ENCODE data around the gene GPC6.

The GPC6 gene

GRCh38 chr13:94243551-94243950 is 1016.9 kb downstream of the GPC6 start:
- no peak for DNase-seq (ENCODE audit: low read depth in 2 of 2)

- DNase-seq (ENCODE audit: low read depth in 2 of 2), result no peak
Observed at GRCh38 chr13:94246495-94246894, 1019.9 kb downstream of the GPC6 start.

DNA sequence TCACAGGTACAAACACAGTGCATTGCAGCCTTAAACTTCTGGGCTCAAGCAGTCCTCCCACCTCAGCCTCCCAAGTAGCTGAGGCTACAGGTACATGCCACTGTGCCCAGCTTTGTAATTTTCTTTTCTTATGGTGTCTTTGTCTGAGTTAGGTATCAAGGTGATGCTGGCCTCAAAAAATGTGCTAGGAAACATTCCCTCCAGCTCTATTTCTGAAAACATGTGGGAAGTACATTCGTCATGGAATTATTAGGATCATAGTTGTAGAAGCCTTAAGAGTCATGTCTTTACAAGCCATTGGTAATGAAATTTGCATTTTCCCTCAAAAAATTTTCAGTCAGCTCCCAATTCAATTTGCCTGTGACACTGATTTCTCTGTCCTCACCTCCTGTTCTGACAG is 1021.3 kb downstream of the GPC6 start:
- no peak for DNase-seq (ENCODE audit: low read depth in 2 of 2)

- DNase-seq (ENCODE audit: low read depth in 2 of 2), result no peak
Observed at GRCh38 chr13:94248454-94249228, 1022.0 kb downstream of the GPC6 start.

DNA sequence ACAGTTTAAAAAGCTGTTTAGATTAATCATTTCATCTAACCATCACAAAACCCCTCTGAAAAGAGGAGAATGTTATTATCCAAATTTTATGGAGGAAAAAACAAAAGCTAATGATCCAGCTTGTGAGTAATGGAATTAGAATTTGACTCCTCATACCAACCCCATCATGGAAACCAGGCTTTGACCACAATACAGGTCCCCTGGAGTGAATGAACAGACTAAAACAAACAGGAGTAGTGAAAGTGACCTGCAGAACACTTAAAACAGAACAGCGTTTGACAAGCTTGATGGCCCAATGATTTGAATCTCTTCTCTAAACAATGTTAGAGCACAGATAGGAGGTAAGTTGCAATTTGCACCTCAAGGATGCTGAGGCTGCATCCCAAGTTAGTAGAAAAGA is 1022.9 kb downstream of the GPC6 start:
- no peak for DNase-seq (ENCODE audit: low read depth in 2 of 2)

DNA sequence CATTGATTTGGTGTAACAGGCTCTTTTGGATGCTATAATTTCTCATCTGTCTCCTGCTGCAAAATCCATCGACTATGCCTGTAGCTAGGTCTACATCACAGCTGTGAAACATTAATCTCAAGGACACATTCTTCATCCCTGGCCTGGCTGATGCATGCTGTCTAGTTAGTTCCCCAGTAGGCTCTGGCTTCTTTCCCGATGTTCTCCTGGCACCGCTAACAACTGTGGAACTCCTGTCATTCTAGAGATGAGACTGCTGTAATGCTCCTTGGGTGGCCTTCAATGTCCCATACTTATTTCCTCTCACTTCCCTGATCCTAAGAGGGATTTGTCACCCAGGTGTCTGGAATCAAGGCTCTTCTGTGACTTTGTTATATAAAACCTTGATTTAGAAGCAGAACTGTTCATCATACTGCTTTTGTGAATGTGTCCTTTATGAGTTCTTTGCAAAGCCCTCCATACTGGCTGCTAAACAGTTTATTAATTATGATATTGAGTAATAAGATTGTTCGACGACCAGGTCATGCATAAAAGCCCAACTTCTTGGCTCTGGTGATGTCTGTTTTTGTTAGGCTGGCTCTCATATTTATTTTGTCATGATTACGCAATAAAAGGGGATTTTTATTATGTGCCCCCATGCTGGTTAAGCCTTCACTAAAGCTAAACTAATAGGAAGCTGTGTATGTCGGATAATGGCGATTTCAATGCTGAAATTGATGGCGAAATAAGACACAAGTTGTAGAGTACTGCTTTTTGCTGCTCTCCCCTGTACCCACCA is 1025.4 kb downstream of the GPC6 start:
- no peak for DNase-seq (ENCODE audit: low read depth in 2 of 2)

- DNase-seq (ENCODE audit: low read depth in 2 of 2), result no peak
Observed at GRCh38 chr13:94254737-94255136, 1028.1 kb downstream of the GPC6 start.

- DNase-seq (ENCODE audit: low read depth in 2 of 2), result no peak
Observed at GRCh38 chr13:94256721-94257120, 1030.1 kb downstream of the GPC6 start.

DNA sequence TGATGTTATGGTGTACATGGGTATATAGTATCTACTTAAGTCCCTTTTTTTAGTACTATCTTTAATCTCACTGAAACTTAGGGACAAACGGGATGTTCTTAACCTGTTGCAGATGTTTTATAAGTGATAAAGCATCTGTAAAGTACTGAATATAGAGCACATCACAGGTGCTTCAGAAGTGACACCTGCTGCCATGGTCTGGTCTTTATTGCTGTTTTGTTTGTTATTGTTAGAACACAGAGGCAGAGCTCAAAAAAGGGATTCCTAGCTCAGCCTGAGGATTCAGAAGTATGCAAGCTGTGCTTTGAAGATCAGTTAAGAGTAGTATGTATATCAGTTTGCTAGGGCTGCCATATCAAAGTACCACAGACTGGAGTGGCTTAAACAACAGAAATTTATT is 1033.4 kb downstream of the GPC6 start:
- no peak for DNase-seq (ENCODE audit: low read depth in 2 of 2)

GRCh38 chr13:94261163-94261562 is 1034.6 kb downstream of the GPC6 start:
- no peak for DNase-seq (ENCODE audit: low read depth in 2 of 2)

DNA sequence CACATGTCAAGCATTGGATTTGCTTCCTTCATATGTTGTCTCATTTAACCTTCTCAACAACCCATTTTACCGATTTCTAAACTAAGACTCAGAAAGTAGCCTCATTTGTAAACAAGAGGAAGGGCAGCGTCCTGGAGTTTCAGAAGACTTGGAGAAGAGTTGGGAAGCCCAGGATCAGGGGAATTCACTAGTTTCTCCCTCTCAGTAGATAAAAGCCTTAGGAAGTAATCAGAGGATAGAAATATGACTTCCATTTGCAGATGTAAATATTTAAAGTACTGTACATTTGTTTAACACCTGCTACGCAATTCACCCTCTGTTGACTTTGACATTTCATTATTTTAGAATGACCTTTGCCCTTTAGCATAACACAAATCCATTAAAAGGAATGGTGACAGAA is 1036.4 kb downstream of the GPC6 start:
- no peak for DNase-seq (ENCODE audit: low read depth in 2 of 2)

DNA sequence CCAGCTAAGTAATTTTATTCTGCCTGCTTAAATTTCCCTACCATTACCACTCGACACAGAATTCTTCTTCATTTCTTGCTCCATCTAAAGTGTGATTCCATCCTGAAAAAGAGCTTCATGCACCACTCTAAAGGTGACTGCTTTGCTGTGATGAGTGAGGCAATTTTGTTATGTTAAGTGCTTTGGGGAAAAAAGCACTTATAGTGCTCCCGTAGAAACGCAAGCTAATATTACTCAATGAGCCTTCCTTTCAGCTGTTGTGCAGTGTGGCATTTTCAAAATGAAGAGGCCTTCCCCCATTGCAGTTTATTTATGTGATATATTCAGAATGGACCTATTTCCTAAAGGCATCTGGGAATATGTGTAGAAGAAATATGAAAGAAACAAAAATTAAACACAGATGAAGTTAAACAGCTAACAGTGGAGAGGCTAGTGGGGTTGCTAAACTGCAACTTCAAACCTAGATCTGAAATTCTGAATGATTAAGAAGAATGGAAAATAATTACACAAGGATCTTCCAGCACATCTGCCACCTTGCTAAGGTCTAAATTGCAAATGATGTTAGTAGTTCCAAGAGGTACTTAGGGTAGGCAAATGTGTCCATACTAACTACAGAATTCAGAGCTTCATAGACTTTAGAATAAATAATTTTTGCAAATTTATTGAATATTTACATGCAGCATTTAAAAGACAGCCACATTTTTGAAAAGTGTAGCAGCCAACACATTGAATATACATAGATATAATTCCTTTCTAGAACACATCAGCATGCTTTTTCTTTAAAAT is 1041.2 kb downstream of the GPC6 start:
- no peak for DNase-seq (ENCODE audit: low read depth in 2 of 2)

GRCh38 chr13:94268661-94269060 is 1042.1 kb downstream of the GPC6 start:
- no peak for DNase-seq (ENCODE audit: low read depth in 2 of 2)

- DNase-seq (ENCODE audit: low read depth in 2 of 2), result no peak
Observed at GRCh38 chr13:94269557-94269956, 1043.0 kb downstream of the GPC6 start.

- no peak for DNase-seq (ENCODE audit: low read depth in 2 of 2)
Observed at GRCh38 chr13:94270556-94270955, 1043.9 kb downstream of the GPC6 start.

DNA sequence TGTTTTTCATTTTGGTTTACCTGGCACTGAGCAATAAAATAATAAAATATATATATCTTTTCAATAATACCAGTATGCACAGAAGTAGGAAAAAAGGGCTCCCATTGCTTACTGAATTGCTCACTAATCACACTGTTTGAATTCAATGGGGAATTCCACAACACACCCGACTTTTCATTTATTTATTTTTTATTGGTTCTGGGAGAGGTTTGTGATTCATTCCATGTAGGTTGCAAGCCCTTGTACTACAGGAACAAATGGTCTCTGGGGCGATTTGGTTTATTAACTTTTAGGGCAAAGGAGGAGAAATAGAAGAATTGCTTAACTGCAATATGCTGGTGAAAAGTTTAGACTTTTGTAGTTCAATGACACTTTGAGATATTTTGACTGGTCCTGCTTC is 1045.4 kb downstream of the GPC6 start:
- DNase-seq (ENCODE audit: low read depth in 2 of 2), result no peak

DNA sequence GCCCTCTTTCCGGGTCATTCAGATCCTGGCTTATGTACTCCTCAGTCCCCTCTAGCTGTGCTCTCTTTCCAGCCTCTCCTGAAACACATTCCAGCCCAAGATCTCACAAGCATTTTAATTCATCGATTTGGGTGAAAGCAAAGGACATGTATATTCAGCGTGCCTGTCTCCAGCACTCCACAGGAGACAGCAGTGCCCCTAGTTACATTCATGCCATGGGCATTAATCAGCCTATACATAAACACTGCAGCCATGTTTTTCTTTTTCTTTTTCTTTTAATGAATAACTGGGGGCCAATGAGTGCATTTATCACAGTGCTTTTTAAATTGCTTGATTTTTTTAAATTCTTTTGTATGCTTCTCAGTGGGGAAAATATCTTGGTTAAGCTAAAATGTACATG is 1053.7 kb downstream of the GPC6 start:
- no peak for DNase-seq (ENCODE audit: low read depth in 2 of 2)

- no peak for DNase-seq (ENCODE audit: low read depth in 2 of 2)
Observed at GRCh38 chr13:94280845-94281244, 1054.2 kb downstream of the GPC6 start.

DNA sequence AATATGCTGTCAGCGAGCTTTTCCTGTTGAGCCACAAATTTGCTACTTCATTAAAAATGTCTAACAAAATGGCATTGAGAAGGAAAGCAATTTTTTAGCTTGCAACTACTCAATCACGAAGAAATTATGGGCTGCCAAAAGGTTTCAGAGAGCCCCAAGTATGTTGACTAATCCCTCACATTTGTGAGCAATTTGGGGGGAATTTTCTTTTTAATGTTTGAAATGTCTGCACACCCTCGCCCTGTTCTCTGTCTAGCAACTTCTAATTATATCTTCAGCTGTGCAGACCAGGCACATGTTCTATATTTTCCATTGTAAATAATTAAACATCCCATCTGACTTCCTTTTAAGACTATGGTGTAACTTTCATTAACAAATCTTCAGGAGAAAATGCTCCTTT is 1060.0 kb downstream of the GPC6 start:
- no peak for DNase-seq (ENCODE audit: low read depth in 2 of 2)

DNA sequence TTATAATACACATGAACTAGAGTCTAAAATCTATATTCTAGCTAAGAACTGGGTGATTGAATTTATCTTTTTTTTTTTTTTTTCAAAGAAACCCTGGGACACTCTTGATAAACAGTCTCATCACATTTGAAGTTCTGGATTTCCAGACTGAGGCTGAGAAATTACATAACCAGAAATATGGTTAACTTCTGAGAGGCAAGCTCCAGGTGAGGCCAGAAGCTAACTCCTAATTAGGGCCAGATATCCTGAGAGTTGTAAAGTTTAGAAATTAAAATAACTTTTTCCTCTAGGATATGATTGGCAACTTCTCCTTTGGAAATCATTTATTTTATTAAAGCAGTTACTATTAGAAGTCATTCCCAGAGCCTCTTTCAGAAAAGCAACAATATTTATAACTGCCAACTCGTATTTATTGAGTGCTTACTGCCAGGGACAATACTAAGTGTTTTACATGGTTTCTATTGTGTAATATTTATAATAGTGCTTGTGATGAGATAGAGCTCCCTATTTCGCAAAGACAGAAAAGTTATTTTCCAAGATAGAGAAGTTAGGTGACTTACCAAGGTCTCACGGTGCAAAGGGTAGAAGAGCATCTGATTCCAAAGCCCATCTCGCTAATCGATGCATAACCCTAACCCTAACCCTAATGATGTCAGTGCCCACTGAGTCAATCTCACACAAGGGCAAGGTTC is 1065.2 kb downstream of the GPC6 start:
- no peak for DNase-seq (ENCODE audit: low read depth in 2 of 2)

GRCh38 chr13:94292323-94292640 is 1065.7 kb downstream of the GPC6 start:
- no peak for DNase-seq (ENCODE audit: low read depth in 2 of 2)

- no peak for DNase-seq (ENCODE audit: low read depth in 2 of 2)
Observed at GRCh38 chr13:94296471-94296870, 1069.9 kb downstream of the GPC6 start.
